Transverse colon (tissue), 4 donors: ENCODE measurements around the gene PRKCA.

Source experiments
- POLR2AphosphoS5 ChIP-seq, 3 donors: sonication (generic); formaldehyde crosslinking; IDR thresholded peaks; one replicate each; pipeline ENCODE4 v1.6.1; 2016; ENCODE audit warnings: antibody characterized with exemption in 3 of 3
- TF ChIP-seq, protein P1 (sequence below), 5 experiments: fragments of 200-600 bp in 3 of 5; fragments of 450-650 bp in 2 of 5; sonication (generic) in 3 of 5; IDR thresholded peaks; 1 replicate in 2 of 5; 2 replicates in 3 of 5; pipeline ENCODE4 v1.5.1; 2016 to 2017; ENCODE audit warnings: antibody characterized with exemption in 5 of 5, inconsistent platforms in 3 of 5, mild to moderate bottlenecking in 2 of 5, moderate library complexity in 1 of 5

DNA sequence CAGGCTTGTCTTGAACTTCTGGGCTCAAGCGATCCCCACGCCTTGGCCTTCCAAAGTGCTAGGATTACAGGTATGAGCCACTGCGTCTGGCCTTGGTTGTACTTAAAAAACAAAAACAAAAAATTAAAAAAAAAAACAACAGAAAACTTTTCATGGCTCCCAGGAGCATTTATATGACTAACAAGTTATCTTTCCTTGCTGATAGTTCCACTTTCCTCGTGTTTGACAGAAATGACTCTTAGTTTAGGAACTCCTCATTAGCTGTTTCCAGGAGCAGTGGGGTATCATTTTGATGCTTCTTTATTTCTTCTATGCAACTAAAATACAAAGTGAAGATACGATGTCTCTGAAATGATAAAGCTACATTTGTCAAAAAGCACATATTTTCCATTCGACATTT lies 165.4 kb downstream of the PRKCA start:
- TF ChIP-seq, protein P1, sequence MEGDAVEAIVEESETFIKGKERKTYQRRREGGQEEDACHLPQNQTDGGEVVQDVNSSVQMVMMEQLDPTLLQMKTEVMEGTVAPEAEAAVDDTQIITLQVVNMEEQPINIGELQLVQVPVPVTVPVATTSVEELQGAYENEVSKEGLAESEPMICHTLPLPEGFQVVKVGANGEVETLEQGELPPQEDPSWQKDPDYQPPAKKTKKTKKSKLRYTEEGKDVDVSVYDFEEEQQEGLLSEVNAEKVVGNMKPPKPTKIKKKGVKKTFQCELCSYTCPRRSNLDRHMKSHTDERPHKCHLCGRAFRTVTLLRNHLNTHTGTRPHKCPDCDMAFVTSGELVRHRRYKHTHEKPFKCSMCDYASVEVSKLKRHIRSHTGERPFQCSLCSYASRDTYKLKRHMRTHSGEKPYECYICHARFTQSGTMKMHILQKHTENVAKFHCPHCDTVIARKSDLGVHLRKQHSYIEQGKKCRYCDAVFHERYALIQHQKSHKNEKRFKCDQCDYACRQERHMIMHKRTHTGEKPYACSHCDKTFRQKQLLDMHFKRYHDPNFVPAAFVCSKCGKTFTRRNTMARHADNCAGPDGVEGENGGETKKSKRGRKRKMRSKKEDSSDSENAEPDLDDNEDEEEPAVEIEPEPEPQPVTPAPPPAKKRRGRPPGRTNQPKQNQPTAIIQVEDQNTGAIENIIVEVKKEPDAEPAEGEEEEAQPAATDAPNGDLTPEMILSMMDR (IDR thresholded peaks at IDR 0.05) = no peak
- no peak for TF ChIP-seq POLR2AphosphoS5 (IDR thresholded peaks at IDR 0.05)
